Right renal cortex interstitium (tissue), 3 donors: ENCODE results near the gene BDH2. TPM values are rescaled to one million over a fixed set of nuclear protein-coding genes. Genes with fewer than 3 reads are reported as not detected.

Source experiments
- DNase-seq, 3 donors: peaks; one replicate each; pipeline ENCODE4 v3.0.0-alpha.2; 2013; ENCODE audit warnings: low read depth in 3 of 3, low spot score in 2 of 3
- polyA plus RNA-seq, 3 donors: library from polyadenylated mRNA; unstranded; fragments of 120-200 nt; gene quantifications; one replicate each; pipeline ENCODE4 v1.2.1, GENCODE V29; 2013; ENCODE audit not compliant: insufficient read length in 3 of 3

BDH2 gene
- polyA plus RNA-seq, 3 donors, result 222 to 261 (median 261) TPM

DNA sequence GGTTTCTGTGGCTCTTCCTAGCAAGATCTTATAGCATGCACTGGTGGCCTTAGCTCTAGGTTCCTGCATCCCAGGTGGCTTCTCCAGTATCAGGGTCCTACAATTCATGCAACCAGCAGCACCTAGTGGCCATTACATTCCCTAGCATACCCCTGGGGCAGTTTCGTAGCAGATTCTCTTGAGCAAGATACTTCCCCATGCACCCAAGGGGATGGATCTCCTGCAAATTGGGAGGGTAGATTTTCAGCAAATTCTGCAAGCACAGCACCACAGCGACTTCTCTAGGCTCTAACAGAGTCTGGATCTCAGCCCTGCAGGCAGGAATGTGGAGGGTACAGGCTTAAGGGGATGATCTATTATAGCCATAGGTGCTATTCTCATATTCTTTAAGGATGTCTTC is 67.1 kb downstream of the BDH2 start:
- DNase-seq, result no peak

DNA sequence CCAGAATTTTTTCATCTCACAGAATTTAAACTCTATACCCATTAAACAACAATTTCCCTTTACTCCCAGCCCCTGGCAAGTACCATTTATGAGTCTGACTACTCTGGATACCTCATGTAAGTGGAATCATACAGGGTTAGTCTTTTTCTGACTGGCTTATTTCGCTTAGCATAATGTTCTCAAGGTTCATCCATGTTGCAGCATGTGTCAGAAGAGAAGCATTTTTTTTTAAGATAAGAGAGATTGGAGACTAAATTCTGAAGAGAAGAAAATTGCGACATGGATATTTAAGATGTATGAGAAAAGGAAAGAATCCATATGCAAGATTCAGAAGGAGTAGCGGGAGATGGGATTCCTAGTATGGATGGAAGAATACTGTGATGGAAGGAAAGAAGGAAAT is 68.8 kb downstream of the BDH2 start:
- DNase-seq, result no peak

DNA sequence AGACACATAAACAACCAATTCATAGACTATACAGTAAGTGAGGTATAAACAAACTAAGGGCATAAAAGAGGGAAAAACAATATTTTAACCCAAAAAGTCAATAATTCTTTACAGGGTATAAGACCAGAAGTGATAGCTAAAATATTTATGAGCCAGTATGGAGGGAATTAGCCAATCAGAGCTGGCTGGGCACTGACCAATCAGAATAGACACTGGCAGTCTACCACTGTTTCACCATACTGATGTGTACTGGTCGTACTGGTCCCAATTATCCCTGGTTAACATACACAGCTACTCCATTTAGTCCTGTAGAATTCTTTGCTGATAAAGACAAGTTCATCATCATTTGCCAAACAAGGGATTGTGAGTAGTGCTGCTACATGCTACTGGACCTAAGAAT is 70.3 kb downstream of the BDH2 start:
- no peak for DNase-seq

Other genes starting within 250 kb of the BDH2 start
- 10 to 100 TPM; 50.1 to 54.8 (median 51.5) TPM for gene CISD2, start 230.8 kb downstream of the BDH2 start, polyA plus RNA-seq
- 1 to 10 TPM; 2.8 to 4.8 (median 4.1) TPM for gene SLC9B1, start 80.1 kb downstream of the BDH2 start, polyA plus RNA-seq
- gene SLC9B2, start 23.1 kb downstream of the BDH2 start, polyA plus RNA-seq, result 10 to 100 TPM in 1 of 3 donors, 1 to 10 TPM in 2; 9.2 to 13.8 (median 9.7) TPM
- gene CENPE, start 98.5 kb upstream of the BDH2 start, polyA plus RNA-seq, result 10 to 100 TPM; 13.1 to 16.6 (median 14.3) TPM